Measurements from ENCODE around the gene CRIP1. TPM values are rescaled to one million over a fixed set of nuclear protein-coding genes. Genes with fewer than 3 reads are reported as not detected.

The CRIP1 gene
- total and polyA plus RNA-seq, 12 donors = 34.0 to 170 (median 56.0) TPM

DNA sequence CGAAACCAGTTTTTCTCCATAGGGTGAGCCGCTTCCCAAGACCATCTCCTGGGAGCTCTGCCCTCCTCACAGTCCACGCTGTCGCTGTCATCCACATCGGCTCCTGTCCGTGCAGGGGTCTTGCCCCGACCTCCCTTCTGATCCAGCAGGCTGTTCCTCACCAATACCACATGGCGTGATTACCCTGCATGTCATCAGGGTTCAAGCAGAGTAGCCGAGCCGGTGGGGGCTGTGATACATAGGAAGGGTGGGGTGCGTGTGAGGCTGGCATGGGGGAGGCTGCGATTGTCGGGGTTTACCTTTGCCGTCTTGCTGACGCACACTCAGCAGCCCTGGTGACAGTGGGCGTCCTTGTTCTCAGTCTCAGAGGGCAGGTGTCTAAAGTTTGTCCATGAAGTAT is 21.4 kb downstream of the CRIP1 start:
- H3K27me3 ChIP-seq = peaks cover 0 to 54% (median 39%) of the 10 kb centered on the region in 7 donors

DNA sequence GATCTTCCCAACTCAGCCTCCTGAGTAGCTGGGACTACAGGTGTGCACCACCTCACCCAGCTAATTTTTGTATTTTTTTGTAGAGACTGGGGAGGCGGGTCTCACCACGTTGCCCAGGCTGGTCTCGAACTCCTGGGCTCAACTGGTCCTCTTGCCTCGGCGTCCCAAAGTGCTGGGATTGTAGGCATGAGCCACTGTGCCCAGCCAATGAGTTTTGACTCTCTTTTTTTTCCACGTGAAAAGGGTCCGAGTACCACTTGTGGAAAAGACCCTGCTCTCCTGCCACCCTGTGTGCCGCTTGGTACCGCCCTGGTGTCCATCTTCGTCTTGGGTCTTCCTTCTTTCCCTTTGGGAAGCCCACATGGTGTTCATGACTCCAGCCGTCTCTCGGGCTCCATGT is 21.9 kb downstream of the CRIP1 start:
- 87% methylated on average over 12 of the region's 12 CpGs for WGBS, 2 donors
- Histone ChIP-seq H3K4me1 (no peaks in the 10 kb centered on the region), H3K36me3 (no peaks in the 10 kb centered on the region), H3K4me3 (no peak overlapping the region), H3K27ac (no peak overlapping the region), H3K27me3 (peaks cover 0 to 56% (median 42%) of the 10 kb centered on the region in 7 donors), H3K9me3 (no peaks in the 10 kb centered on the region)
- intact Hi-C loops (cut with DNase I) = no loop called here
- DNase-seq (no peak), ATAC-seq (no peak)
- TF ChIP-seq, protein P1, sequence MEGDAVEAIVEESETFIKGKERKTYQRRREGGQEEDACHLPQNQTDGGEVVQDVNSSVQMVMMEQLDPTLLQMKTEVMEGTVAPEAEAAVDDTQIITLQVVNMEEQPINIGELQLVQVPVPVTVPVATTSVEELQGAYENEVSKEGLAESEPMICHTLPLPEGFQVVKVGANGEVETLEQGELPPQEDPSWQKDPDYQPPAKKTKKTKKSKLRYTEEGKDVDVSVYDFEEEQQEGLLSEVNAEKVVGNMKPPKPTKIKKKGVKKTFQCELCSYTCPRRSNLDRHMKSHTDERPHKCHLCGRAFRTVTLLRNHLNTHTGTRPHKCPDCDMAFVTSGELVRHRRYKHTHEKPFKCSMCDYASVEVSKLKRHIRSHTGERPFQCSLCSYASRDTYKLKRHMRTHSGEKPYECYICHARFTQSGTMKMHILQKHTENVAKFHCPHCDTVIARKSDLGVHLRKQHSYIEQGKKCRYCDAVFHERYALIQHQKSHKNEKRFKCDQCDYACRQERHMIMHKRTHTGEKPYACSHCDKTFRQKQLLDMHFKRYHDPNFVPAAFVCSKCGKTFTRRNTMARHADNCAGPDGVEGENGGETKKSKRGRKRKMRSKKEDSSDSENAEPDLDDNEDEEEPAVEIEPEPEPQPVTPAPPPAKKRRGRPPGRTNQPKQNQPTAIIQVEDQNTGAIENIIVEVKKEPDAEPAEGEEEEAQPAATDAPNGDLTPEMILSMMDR (IDR thresholded peaks at IDR 0.05) = no peak

More for the DNA sequence above, 21.4 kb downstream of the CRIP1 start:
- no peaks in the 10 kb centered on the region for H3K9me3 ChIP-seq
- no peak overlapping the region for H3K4me3 ChIP-seq
- WGBS, 2 donors = 75 to 80% methylated on average over 16 of the region's 16 CpGs
- intact Hi-C loops (cut with DNase I) = no loop called here
- no peak for DNase-seq
- no peaks in the 10 kb centered on the region for H3K36me3 ChIP-seq
- TF ChIP-seq, protein P1 (IDR thresholded peaks at IDR 0.05) = no peak
- no peak for ATAC-seq
- no peak overlapping the region for H3K27ac ChIP-seq
- no peaks in the 10 kb centered on the region for H3K4me1 ChIP-seq

DNA sequence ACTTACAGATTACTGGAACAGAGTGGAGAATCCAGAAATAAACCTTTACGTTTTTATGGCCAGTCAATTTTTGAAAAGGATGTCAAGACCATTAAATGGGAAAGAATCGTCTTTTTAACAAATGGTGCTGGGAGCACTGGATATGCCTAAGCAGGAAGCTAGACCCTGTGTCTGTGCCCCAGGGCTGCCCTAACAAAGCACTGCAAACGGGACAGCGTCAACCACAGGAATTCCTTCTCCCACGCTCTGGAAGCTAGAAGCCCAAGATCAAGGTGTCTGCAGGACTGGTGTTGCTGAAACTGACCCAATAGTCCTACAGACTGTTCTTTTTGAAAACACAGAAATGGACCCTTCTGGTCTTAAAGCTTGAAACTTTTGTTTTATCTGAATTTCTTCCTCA is 30.4 kb downstream of the CRIP1 start:
- WGBS, 2 donors = 39 to 48% methylated on average over 5 of the region's 5 CpGs
- no peak overlapping the region for H3K27ac ChIP-seq

DNA sequence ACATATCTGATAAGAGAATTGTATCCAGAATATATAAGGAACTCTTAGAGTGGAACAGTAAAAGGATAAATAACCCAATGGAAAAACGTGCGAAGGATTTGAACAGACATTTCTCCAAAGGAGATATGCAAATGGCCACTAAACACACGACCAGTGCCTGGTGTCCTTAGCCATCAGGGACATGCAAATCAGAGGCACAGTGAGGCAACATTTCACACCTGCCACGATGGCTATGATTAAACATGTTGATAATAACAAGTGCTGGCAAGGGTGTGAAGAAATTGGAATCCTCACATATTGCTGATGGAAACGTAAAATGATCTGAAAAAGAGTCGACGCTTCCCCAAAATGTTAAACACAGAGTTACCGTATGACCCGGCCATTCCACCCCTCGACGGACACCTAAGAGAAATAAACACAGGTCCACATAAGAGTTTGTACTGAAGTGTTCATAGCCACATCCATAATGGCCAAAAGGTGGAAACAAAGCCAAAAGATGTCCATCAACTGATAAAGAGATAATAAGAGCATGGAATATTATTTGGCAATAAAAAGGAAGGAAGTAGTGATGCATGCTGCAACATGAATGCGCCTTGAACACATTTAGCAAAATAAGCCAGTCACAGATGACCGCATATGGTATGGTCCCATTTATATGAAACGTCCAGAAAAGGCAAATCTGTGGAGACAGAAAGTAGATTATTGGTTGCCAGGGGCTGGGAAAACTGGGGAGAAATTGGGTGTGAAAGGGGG is 33.4 kb downstream of the CRIP1 start:
- Histone ChIP-seq H3K9me3 (no peaks in the 10 kb centered on the region), H3K36me3 (no peaks in the 10 kb centered on the region), H3K27me3 (peaks cover 0 to 28% (median 20%) of the 10 kb centered on the region in 7 donors), H3K4me3 (no peak overlapping the region), H3K4me1 (no peaks in the 10 kb centered on the region), H3K27ac (no peak overlapping the region)
- 68 to 71% methylated on average over 14 of the region's 14 CpGs for WGBS, 2 donors
- TF ChIP-seq, protein P1 (IDR thresholded peaks at IDR 0.05) = no peak
- intact Hi-C loops (cut with DNase I) = loop anchor here in 3 of 10 donors (10.0 kb wide), 2 partner anchors 75 to 145 kb away; no protein-coding TSS in a partner anchor
- ATAC-seq = no peak
- DNase-seq = no peak

More for the DNA sequence above, 30.4 kb downstream of the CRIP1 start:
- no peaks in the 10 kb centered on the region for H3K9me3 ChIP-seq
- no peak overlapping the region for H3K4me3 ChIP-seq
- H3K27me3 ChIP-seq = peaks cover 0 to 37% (median 26%) of the 10 kb centered on the region in 7 donors
- H3K36me3 ChIP-seq = no peaks in the 10 kb centered on the region
- TF ChIP-seq, protein P1 (IDR thresholded peaks at IDR 0.05) = no peak
- DNase-seq (no peak), ATAC-seq (no peak)
- intact Hi-C loops (cut with DNase I) = no loop called here
- no peaks in the 10 kb centered on the region for H3K4me1 ChIP-seq
